Lower leg skin (tissue), 3 donors: ENCODE results near the gene MYO3B.

Experiments used
- CTCF ChIP-seq, 3 donors: fragments of 450-650 bp; IDR thresholded peaks; one replicate each; pipeline ENCODE4 v1.5.1; 2016; ENCODE audit warnings: antibody characterized with exemption in 3 of 3, mild to moderate bottlenecking in 3 of 3, moderate library complexity in 2 of 3
- POLR2A ChIP-seq, 2 donors: fragments of 450-650 bp; IDR thresholded peaks; one replicate each; pipeline ENCODE4 v1.6.1; 2016 to 2017; ENCODE audit warnings: antibody characterized with exemption in 2 of 2, mild to moderate bottlenecking in 1 of 2, moderate library complexity in 1 of 2

DNA sequence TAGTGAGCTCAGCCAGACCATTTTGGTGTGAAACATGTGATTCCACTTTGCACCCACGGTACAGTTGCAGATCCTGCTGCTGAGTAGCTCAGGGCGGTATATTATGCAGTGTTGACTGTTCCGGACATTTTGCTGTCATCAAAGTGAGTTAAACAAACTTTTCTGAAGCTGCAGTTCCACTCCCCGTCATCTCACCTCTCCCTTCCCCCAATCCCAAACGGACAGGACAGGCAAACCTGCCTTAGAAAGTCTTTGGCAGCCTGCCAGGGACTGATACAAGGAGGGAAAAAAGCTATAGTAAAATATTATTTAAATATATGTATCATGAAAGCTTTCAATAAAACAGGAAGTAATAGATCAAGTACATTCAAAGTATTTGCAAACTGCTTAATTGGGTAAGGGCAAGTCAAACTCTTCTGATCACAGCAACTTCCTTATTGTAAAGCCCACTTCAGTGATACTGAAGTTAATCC, 501.7 kb downstream of the MYO3B start:
- TF ChIP-seq POLR2A (IDR thresholded peaks at IDR 0.05) (no peak), CTCF (IDR thresholded peaks at IDR 0.05) (no peak)
